HG02759 (cell line): ENCODE data around the gene THSD8.

Experiments
- ATAC-seq: cut with Tn5 transposase; IDR thresholded peaks from one replicate; pipeline ENCODE4 v1.9.1; 2021; ENCODE audit warnings: mild to moderate bottlenecking, moderate library complexity; ENCODE audit not compliant: unreplicated experiment

THSD8 gene

DNA sequence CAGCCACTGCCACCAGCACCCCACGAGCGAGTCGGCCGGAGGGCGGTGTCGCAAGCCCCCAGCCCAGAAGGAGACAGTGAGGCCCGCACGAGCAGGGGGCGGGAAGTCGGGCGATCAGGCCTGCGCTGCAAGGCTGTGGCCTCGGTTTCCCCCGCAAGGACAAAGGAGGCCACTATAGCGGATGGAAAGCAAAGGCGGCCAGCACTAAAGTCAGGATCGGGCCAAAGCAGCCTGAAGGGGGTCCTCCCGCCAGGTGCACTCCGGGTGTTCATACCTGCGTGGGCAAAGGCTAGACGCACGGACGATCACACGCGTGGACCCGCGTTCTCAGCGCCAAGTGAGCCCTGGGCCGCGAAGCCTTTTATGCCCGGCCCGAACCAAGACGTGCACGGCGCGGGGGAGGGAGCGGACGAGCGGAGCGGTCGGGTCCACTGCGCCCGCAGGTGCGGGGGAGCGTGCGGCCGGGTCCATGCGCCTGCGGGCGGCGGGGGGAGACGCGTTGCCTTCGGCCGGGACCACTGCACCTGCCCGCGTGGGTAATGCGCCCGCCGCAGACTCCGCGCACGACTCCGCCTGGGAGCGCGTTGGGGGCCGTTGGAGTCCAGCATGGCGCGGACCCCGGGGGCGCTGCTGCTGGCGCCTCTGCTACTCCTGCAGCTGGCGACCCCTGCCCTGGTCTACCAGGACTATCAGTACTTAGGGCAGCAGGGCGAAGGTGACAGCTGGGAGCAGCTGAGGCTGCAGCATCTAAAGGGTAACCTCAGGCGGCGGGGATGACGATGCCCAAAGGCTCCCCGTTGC, at the start of gene THSD8, which contains the start of gene PRDX2:
TSS of gene THSD8 (plus strand) at position 604 of the 801 bp plus-strand sequence. CDS start at position 607, 3 bp downstream.
TSS of gene PRDX2 (minus strand) at position 335 of the 801 bp plus-strand sequence. CDS start 539 bp downstream, outside the sequence.
- no peak for ATAC-seq

- ATAC-seq: no peak
These were observed 47.2 kb upstream of the THSD8 start for GRCh38 chr19:12754465-12755196.

- ATAC-seq: no peak
These were observed 45.6 kb upstream of the THSD8 start for GRCh38 chr19:12756150-12756883.

DNA sequence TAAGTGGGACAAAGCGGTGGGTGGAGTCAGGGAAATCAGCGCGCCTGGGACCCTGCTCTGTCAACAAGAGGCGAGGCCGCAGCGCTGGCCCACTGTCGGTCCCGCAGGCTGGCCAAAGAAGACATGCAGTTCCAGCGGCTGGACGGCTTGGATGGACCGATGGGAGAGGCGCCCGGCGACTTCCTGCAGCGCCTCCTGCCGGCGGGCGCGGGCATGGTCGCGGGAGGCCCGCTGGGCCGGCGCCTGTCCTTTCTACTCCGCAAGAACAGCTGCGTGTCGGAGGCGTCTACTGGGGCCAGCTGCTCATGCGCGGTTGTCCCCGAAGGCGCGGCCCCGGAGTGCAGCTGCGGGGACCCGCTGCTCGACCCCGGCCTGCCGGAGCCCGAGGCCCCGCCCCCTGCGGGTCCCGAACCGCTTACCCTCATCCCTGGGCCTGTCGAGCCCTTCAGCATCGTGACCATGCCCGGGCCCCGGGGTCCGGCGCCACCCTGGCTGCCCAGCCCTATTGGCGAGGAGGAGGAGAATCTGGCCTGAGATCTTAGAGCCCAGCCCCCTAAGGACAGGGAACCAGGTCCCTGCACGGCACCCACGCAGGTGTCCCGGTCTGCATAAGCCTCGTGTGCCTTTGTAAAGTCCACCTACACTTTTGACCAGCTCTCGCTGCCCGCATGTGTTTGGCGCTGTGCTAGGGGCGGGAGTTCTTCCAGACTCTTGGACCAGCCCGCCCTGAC, 44.2 kb upstream of the THSD8 start:
- no peak for ATAC-seq

DNA sequence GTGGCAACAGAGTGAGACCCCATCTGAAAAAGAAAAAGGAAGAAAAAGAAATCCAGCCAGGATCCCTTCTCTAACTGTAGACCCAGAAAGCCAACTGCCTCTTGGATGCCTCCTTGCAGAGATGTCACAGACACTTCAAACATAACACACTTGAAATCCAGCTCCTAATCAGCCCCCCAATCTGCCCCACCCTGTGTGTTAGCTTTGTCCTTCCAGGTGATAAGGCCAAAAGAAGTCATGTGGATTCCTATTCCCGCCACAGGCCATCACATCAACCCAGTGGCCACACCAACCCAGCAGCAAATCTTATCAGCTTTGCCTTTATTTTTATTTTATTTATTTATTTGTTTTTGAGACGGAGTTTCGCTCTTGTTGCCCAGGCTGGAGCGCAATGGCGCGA, 42.2 kb upstream of the THSD8 start:
- ATAC-seq: no peak

- no peak for ATAC-seq
These were observed 38.8 kb upstream of the THSD8 start for GRCh38 chr19:12763100-12763499.

- ATAC-seq: no peak
These were observed 37.2 kb upstream of the THSD8 start for GRCh38 chr19:12764698-12765097.

DNA sequence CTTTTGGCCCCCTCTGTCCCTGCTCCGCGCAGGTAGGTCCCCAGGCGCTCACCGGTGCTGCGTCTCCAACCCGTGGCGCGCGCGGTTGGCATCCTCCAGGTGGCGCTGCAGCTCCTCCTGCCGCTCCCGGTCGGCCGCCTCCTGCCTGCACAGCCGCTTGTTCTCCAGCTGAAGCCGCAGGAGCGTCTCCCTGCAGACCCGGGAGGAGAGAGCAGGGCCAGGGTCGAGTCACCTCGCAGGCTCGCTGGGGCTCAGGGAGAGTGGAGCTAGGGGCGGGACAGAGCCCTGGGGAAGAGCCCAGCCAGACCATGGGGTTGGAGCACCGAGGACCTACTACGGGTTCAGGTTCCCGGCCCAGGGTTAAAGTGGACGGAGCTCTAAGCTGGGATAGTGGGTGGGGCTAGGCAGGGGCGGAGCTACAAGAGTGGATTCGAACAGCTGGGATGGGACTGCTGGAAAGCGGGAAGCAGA, 35.8 kb upstream of the THSD8 start:
- ATAC-seq: no peak

DNA sequence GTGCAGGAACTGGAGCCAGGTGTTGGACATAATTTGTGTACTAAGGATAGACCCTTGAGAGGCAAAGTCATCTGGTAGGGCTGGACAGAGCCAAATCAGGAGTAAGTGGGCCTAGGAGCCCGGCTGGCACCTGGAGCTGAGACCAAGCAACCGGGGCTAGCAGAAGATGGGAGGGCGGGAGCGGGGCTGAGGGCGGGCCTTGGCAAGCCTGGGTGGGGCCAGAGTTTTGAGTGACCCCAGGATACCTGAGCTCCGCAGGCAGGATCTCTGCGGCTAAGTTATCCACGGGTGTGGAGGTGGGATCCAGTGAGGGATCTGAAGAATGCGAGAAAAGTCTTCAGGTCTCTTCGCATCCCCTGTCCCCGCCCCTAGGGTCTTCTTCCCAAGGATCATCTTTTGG, 34.7 kb upstream of the THSD8 start:
- no peak for ATAC-seq

GRCh38 chr19:12767666-12768065, 34.2 kb upstream of the THSD8 start:
- ATAC-seq: no peak

- no peak for ATAC-seq
These were observed 32.2 kb upstream of the THSD8 start for GRCh38 chr19:12769689-12770088.

DNA sequence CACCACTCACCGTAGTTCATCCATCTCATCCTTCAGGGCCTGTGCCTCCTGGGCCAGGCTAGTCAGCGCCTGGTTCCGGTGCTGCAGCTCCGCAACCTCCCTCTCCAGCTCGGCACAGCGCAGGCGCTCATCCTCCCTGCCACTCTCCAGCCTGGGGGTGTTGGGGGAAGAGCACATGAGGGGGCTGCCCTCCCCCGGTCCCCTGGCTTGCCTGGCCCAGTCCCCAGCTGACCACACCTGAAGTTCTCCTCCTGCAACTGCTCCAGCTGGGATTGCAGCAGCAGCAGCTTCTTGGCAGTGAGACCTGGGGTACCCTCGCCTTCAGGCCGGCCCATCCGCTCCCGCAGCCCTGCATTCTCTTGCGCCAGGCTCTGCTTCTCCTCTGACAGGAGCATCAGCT, 30.9 kb upstream of the THSD8 start:
- no peak for ATAC-seq

GRCh38 chr19:12772323-12772722, 29.5 kb upstream of the THSD8 start:
- no peak for ATAC-seq

GRCh38 chr19:12773571-12773970, 28.3 kb upstream of the THSD8 start:
- no peak for ATAC-seq

DNA sequence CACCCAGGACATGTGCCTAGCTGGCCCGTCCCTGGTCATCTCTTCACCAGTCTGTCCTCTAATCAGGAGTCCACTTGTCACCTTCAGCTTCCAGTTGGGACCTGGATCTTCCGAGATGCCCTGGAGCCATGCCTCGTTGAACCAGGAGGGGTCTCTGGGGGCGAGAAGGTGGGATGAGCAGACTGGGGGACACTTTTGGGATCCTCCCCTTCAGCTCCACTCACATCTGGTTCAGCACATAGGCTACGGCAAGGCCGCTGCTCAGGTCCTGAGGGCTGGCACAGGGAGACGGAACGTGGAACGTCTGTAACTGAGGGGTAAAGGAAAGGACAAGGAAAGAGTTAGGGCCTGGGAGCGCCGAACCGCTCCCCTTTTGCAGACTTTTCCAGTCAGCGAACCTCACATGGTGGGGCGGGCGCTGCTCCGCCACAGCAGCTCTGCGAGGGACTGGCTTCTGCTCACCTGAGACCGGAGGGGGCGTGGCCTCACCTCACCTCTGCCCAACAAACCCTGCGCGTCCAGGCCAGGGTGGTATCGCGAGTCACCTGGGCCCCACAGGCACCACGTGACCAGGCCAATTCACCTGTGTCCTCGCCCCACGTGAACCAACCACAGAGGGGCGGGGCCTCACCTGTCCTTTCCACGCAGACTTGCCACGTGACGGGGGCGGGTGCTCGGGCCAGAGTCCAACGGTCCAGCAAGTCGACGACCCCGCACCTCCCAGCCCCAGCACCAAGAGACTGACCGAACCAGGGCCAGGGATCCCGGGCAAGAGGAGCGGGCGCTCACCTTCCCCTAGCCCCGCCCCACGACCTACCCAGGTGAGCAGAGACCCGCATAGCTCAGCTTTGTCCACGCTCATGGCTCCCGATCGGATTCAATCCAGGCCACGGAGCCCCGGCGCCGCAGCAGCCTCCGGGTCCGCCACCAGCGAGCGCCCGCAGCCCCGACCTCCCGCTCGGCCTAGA, 27.0 kb upstream of the THSD8 start, which contains the start of gene HOOK2:
TSS of gene HOOK2 (minus strand) at position 965 of the 968 bp plus-strand sequence. CDS start at position 862, 103 bp downstream.
- ATAC-seq: peak; percentile 7

DNA sequence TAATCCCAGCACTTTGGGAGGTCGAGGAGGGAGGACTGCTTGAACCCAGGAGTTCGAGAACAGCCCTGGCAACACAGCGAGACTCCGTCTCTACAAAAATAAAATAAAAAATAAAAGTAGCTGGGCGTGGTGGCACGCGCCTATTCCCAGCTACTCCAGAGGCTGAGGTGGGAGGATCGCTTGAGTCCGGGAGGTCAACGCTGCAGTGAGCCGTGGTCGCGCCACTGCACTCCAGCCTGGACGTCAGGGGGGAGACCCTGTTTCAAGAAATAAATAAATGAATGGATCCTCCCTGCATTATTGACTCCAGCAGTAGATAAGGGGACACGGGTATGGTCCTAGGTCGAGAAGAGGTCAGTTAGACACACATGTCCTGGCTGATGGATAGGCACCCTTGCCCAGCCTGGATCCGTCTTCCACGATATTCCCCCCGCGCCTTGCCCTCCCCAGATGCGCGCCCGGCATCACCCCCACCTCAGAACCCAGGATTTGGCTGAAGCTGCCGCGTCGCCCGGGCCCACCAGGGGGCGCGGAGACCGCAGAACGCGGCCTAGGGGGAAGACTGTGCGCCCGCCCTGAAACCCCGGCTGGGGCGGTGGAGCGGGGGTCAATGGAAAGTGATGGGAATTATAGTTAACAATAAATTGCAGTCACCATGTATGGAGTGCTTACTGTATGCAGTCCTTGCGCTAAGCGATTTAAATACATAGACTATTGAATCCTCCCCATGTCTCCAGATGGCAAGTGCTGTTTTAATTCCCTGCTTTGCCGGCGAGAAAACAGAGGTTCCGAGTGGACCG, 24.5 kb upstream of the THSD8 start:
- ATAC-seq: no peak

GRCh38 chr19:12778017-12778904, 23.6 kb upstream of the THSD8 start:
- no peak for ATAC-seq

DNA sequence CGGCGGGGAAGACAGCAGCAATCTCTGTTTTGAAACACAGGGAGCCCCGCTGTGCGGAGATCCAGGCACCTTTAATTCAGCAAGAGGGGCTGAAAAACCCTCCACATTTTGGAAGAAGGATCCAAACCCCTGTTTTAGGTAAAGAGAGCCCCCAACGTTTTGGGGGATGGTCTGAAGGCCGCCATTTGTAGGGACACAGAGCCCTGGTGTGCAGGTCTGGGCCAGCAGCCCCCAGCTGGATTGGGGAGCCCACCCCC, 23.0 kb upstream of the THSD8 start:
- ATAC-seq: no peak
